ENCODE results near the gene ASL.

GRCh38 chr7:66075590-66076461 lies at the start of gene ASL:
- TF ChIP-seq POLR2AphosphoS5 (IDR thresholded peaks at IDR 0.05; ENCODE audit: low read depth, low read length) (peak; percentile 83), TAF1 (IDR thresholded peaks at IDR 0.05; ENCODE audit: borderline replicate concordance, insufficient read depth, low read length) (peak; percentile 89), SIN3A (IDR thresholded peaks at IDR 0.05; ENCODE audit: borderline replicate concordance, insufficient read depth, low read length) (no peak; the same call in 1 of the 2 replicates), REST (IDR thresholded peaks at IDR 0.05; ENCODE audit: insufficient read depth in 1 of 2, low read depth in 2 of 2, low read length in 2 of 2) (no peak), FOXP2 (optimal IDR thresholded peaks at IDR 0.05; ENCODE audit: borderline replicate concordance, extremely low read depth, extremely low read length, insufficient read depth) (peak; percentile 97)
